ENCODE results near the gene EREG. TPM values are rescaled to one million over a fixed set of nuclear protein-coding genes. Genes with fewer than 3 reads are reported as not detected.

EREG gene
- total and polyA plus RNA-seq, 10 of the 15 experiments (the other 5 are each of a cell fraction or from before 2014, with no cell fraction given), result not detected

DNA sequence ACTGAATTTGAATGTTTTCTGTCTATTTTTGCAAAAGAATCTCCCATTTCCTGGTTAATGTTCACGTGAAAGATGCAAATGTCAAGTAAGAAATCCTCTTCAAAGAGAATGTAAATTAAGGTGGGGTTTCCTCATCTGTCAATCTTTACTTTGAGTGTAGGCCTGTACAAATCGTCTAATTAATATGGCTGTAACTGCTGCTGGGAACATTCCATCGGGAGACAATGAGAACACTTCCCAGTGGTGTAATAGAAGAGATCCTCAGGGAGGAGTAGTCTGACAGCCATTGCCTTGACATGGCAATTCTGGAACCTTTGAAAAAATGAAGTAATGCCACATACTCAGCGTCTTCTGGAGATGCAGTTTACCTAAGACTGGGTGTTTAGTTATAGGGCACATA lies 3.7 kb downstream of the EREG start:
- Histone ChIP-seq H2AFZ (ENCODE audit: control insufficient read depth, low read depth, low read length) (no peak overlapping the region), H3K4me1 (ENCODE audit: control insufficient read depth, insufficient read depth, low read length) (no peaks in the 10 kb centered on the region; the same call in 1 of the 2 replicates), H3K27ac (ENCODE audit: control insufficient read depth, insufficient read depth) (no peak overlapping the region), H3K27me3 (replicated peaks in 1 of 2; ENCODE audit: control insufficient read depth in 2 of 2, insufficient read depth in 2 of 2, low read length in 1 of 2) (peaks cover 2 to 10% of the 10 kb centered on the region in 2 experiments; a peak in 3 of 4 replicates), H3K9ac (ENCODE audit: control insufficient read depth, insufficient read depth, low read length) (no peak overlapping the region), H3K4me2 (ENCODE audit: control insufficient read depth, insufficient read depth) (no peak overlapping the region), H3K36me3 (ENCODE audit: control insufficient read depth in 2 of 2, insufficient read depth in 2 of 2, low read length in 1 of 2) (no peaks in the 10 kb centered on the region), H4K20me1 (ENCODE audit: control insufficient read depth, insufficient read depth) (no peaks in the 10 kb centered on the region), H3K79me2 (ENCODE audit: control insufficient read depth, insufficient read depth, low read length) (no peaks in the 10 kb centered on the region), H3K4me3 (no peak overlapping the region), H3K9me3 (replicated peaks; ENCODE audit: control insufficient read depth, insufficient read depth, low read length) (no peaks in the 10 kb centered on the region)
- 15% methylated on average over 4 of the region's 4 CpGs for WGBS (ENCODE audit: insufficient coverage, insufficient replicate concordance, low lambda C conversion rate, missing lambda C conversion rate)
- no peak for ATAC-seq
- intact Hi-C loops (cut with micrococcal nuclease; ENCODE audit: unreplicated experiment) (no loop called here), in situ Hi-C loops (cut with MboI) (no loop called here)
- no peak for FAIRE-seq
- CTCF ChIA-PET, result interaction anchor here (0.7 to 4.2 kb wide), 3 partner anchors 8 to 255 kb away, joined by 3 to 20 read pairs (median 3); no protein-coding TSS in a partner anchor
- TF ChIP-seq, protein P1, sequence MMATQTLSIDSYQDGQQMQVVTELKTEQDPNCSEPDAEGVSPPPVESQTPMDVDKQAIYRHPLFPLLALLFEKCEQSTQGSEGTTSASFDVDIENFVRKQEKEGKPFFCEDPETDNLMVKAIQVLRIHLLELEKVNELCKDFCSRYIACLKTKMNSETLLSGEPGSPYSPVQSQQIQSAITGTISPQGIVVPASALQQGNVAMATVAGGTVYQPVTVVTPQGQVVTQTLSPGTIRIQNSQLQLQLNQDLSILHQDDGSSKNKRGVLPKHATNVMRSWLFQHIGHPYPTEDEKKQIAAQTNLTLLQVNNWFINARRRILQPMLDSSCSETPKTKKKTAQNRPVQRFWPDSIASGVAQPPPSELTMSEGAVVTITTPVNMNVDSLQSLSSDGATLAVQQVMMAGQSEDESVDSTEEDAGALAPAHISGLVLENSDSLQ (IDR thresholded peaks at IDR 0.05), result peak; percentile 18; the same call in 1 of the 2 replicates
- TF ChIP-seq, protein P2, sequence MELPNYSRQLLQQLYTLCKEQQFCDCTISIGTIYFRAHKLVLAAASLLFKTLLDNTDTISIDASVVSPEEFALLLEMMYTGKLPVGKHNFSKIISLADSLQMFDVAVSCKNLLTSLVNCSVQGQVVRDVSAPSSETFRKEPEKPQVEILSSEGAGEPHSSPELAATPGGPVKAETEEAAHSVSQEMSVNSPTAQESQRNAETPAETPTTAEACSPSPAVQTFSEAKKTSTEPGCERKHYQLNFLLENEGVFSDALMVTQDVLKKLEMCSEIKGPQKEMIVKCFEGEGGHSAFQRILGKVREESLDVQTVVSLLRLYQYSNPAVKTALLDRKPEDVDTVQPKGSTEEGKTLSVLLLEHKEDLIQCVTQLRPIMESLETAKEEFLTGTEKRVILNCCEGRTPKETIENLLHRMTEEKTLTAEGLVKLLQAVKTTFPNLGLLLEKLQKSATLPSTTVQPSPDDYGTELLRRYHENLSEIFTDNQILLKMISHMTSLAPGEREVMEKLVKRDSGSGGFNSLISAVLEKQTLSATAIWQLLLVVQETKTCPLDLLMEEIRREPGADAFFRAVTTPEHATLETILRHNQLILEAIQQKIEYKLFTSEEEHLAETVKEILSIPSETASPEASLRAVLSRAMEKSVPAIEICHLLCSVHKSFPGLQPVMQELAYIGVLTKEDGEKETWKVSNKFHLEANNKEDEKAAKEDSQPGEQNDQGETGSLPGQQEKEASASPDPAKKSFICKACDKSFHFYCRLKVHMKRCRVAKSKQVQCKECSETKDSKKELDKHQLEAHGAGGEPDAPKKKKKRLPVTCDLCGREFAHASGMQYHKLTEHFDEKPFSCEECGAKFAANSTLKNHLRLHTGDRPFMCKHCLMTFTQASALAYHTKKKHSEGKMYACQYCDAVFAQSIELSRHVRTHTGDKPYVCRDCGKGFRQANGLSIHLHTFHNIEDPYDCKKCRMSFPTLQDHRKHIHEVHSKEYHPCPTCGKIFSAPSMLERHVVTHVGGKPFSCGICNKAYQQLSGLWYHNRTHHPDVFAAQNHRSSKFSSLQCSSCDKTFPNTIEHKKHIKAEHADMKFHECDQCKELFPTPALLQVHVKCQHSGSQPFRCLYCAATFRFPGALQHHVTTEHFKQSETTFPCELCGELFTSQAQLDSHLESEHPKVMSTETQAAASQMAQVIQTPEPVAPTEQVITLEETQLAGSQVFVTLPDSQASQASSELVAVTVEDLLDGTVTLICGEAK (IDR thresholded peaks at IDR 0.05; ENCODE audit: borderline replicate concordance), result no peak
- DNase-seq (ENCODE audit: low read depth, low spot score), result no peak
- RAD21 ChIA-PET (ENCODE audit: unreplicated experiment), result no interaction called here
- no TSS peak for BruUV-seq (replicated peaks)
- SMC1A ChIA-PET (ENCODE audit: uncharacterized antibody, unreplicated experiment), result interaction anchor here (0.6 to 1.1 kb wide), 2 partner anchors 10 to 164 kb away, joined by 3 read pairs; no protein-coding TSS in a partner anchor
- POLR2A ChIA-PET, result no interaction called here

Measured in GM12878 (cell line).